GM12878 (cell line): ENCODE measurements around the gene CALN1.

ENCODE experiments used
- NFIC ChIP-seq: IDR thresholded peaks from 2 replicates; pipeline ENCODE4 v1.6.1; 2012; ENCODE audit warnings: low read depth, mild to moderate bottlenecking, inconsistent platforms, low read length, moderate library complexity
- RAD21 ChIP-seq: IDR thresholded peaks from 2 replicates; pipeline ENCODE4 v1.6.1; 2011; ENCODE audit warnings: mild to moderate bottlenecking, low read depth, low read length, moderate library complexity; ENCODE audit not compliant: insufficient read depth
- TF ChIP-seq, protein P1 (sequence below): fragments of 450-650 bp; IDR thresholded peaks from 2 replicates; pipeline ENCODE4 v1.6.1; 2017; ENCODE audit warnings: mild to moderate bottlenecking

DNA sequence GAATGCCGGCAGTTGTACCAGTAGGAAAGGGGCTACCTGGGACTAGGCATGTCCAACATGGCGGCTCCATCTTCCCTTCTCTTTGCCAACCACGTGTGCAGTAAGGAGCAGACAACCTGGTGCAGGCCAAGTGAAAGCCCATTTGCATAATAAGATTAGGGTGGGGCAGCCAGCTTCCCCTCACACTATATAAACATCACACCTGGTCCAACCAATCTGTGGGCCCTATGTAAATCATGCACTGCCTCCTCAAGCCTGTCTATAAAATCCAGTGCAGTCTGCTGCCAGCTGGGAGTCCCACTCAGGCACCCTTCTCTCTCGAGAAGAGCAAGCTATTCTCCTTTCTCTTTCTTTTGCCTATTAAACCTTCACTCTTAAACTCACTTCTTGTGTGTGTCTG is 429.3 kb downstream of the CALN1 start:
- TF ChIP-seq, protein P1, sequence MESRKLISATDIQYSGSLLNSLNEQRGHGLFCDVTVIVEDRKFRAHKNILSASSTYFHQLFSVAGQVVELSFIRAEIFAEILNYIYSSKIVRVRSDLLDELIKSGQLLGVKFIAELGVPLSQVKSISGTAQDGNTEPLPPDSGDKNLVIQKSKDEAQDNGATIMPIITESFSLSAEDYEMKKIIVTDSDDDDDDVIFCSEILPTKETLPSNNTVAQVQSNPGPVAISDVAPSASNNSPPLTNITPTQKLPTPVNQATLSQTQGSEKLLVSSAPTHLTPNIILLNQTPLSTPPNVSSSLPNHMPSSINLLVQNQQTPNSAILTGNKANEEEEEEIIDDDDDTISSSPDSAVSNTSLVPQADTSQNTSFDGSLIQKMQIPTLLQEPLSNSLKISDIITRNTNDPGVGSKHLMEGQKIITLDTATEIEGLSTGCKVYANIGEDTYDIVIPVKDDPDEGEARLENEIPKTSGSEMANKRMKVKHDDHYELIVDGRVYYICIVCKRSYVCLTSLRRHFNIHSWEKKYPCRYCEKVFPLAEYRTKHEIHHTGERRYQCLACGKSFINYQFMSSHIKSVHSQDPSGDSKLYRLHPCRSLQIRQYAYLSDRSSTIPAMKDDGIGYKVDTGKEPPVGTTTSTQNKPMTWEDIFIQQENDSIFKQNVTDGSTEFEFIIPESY: no peak
- TF ChIP-seq RAD21 (no peak), NFIC (no peak)
